GM12873 (cell line): ENCODE data around the gene ADIPOR2.

Source experiments
- TF ChIP-seq, protein P1 (sequence below): IDR thresholded peaks from 2 replicates; pipeline ENCODE4 v1.5.1; 2012; ENCODE audit warnings: low read depth, mild to moderate bottlenecking, moderate library complexity, low read length, control low read depth; ENCODE audit not compliant: insufficient read depth; ENCODE audit errors: missing control alignments

Gene ADIPOR2

DNA sequence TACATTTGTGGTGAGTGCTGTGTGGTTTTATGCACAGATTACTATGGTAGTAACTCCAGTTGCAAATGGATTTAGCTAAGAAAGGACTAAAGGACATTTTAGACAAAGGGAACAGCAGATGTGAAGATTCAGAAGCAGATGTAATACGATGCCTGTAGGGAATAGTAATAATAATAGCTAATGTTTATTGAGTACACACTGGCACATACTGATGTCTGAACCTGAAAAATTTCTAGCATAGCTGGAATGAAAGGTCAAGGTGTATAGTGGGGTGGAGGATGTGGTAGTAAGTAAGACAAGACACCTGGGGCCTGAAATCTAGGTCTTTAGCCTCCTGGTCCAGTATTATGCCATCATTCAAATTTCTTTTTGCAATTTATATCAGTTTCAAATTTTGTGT is 75.2 kb downstream of the ADIPOR2 start:
- TF ChIP-seq, protein P1, sequence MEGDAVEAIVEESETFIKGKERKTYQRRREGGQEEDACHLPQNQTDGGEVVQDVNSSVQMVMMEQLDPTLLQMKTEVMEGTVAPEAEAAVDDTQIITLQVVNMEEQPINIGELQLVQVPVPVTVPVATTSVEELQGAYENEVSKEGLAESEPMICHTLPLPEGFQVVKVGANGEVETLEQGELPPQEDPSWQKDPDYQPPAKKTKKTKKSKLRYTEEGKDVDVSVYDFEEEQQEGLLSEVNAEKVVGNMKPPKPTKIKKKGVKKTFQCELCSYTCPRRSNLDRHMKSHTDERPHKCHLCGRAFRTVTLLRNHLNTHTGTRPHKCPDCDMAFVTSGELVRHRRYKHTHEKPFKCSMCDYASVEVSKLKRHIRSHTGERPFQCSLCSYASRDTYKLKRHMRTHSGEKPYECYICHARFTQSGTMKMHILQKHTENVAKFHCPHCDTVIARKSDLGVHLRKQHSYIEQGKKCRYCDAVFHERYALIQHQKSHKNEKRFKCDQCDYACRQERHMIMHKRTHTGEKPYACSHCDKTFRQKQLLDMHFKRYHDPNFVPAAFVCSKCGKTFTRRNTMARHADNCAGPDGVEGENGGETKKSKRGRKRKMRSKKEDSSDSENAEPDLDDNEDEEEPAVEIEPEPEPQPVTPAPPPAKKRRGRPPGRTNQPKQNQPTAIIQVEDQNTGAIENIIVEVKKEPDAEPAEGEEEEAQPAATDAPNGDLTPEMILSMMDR = no peak

- TF ChIP-seq, protein P1 = no peak
Observed at GRCh38 chr12:1767407-1768090, 76.7 kb downstream of the ADIPOR2 start.

DNA sequence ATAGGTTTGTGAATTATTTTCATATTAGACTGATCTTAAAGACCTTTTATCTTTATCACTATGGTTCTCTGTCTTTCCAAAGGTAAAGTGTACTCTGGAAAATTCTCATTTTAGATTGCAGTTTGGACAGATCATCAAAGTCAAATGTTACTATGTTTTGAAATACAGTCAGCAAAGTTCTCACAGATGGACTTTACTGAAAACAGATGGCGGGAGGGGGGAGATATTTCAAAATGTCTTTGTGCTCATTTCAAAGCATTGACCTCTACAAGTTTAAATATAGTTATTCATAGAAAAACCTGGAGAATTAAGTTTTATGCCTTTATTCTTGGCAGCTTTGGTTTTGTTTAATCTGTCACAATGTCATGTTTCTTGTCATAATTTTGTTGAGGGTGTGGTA is 77.7 kb downstream of the ADIPOR2 start:
- TF ChIP-seq, protein P1 = no peak

DNA sequence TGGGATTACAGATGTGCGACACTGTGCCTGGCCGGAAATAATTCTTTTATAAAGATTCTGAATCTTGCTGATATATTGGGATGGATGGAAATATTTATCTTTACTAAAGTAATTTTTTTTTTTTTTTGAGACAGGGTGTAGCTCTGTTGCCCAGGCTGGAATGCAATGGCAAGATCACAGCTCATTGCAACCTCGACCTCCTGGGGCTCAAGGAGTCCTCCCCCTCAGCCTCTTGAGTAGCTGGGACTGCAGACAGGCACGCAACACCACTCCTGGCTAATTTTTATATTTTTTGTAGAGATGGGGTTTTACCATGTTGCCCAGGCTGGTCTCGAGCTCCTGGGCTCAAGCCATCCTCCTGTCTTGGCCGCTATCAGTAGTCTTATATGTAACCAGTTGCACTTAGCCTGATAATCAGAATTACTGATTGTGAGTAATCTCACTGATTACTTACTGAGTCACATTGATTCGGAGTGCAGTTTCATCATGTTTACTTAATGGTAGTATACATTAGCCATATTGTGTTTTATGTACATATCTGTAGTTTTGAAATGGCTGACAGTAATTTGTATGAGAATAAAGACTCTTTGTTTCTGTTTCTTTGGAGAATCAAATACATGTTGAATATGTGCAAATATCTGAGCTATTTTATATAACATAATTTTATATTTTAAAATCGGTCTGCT is 79.1 kb downstream of the ADIPOR2 start:
- TF ChIP-seq, protein P1 = no peak

DNA sequence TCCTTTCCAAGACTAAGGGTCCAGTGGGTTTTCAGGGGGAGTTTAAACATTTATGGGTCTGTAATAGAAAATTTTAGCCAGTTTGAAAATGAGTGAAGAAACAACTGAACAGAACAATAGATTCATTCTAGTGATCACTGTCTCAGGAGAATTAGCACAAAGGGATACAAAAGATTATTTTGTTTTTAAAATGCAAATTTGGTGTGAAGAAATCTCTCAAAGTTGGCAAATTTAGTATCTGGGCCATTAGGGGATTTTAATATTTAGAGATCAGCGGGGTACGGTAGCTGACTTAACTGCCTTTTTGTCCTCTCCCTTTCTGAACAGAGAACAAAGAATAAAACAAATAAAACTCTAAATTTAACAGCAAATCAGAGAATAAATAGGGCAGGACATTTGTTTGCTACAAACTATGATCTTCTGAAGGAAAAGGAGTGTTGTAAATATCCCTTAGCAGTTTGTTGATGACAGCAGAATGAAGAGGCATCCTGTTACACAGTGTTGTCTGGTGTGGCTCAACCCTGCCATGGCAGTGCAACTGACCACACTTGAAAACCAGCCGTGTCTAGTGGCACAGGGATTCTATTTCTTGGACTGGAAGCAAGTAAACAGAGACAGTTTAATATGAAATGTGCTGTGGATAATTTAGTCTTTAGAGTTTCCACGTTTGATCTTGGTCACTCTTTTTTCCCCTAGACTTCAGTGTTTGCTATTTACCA is 83.2 kb downstream of the ADIPOR2 start:
- TF ChIP-seq, protein P1 = no peak

DNA sequence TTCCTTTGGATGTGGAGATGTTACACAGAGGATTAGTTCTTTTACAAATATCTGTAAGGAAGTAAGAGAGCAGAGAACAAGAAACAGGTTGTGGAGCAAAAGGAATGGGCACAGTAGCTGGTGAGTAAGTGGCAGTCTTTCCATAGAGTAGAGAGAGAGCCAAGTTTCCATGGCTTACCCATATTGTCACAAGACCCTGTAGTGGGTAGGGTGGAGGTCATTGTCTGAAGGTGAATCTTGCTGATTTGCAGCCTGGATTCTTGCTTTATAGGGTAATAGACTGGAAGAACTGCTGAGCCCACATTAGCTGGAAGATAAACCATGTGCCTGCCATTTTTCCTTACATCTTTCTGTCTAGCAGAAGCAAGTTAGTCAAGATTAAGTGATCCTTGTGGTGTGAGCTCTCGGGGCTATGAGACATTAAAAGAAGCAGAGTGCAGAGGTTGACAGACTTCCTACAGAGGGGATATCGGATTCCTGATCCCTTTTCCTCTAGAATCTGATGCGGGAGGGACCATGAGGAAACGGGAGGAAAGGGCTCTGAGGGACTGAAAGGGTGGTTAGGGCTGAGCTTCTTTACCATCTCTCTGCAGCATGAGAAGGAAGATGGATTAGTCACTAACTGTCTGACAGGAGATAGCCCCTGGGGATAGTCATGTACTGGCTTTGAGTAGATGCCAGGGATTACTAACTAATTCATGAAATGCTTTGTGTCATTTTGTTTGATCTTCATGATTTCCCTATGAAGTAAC is 85.5 kb downstream of the ADIPOR2 start:
- TF ChIP-seq, protein P1 = no peak
